ENCODE measurements around the gene EXOSC9.

DNA sequence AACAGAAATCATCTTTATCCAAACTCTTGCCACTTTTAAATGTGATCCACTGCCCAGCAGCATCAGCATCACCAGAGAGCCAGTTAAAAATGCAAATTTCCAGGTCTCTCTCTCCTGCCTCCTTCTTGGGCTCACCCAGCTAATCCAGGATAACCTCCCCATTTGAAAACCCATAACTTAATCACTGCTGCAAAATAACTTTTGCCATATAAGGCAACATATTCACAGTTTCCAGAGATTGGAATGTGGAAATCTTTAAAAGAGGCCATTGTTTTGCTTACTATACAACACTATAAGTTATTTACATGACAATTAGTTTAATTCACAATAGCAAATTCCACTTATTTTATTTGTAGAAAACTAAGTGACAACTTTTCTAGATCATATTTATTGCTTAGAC is 4.8 kb upstream of the EXOSC9 start:
- TF ChIP-seq EZH2phosphoT487 (IDR thresholded peaks at IDR 0.05; ENCODE audit: insufficient read depth, low read depth) (no peak), EZH2 (IDR thresholded peaks at IDR 0.05; ENCODE audit: insufficient read depth, poor library complexity, severe bottlenecking) (no peak)

Data from GM23248 (cell line).